ENCODE results near the gene COBLL1.

The COBLL1 gene

GRCh38 chr2:164868563-164869419 lies 27.2 kb upstream of the COBLL1 start:
- TF ChIP-seq YY1 (IDR thresholded peaks at IDR 0.05; ENCODE audit: low read depth) (no peak), TAF1 (IDR thresholded peaks at IDR 0.05; ENCODE audit: low read depth) (no peak), EGR1 (IDR thresholded peaks at IDR 0.05) (no peak), CREB1 (IDR thresholded peaks at IDR 0.05; ENCODE audit: low read depth) (no peak), USF1 (IDR thresholded peaks at IDR 0.05) (no peak), CEBPB (IDR thresholded peaks at IDR 0.05) (no peak), ZBTB7A (IDR thresholded peaks at IDR 0.05; ENCODE audit: low read depth) (no peak), RAD21 (IDR thresholded peaks at IDR 0.05; ENCODE audit: low read depth) (no peak), TCF12 (IDR thresholded peaks at IDR 0.05; ENCODE audit: low read depth) (no peak), NFIC (IDR thresholded peaks at IDR 0.05) (no peak), TEAD4 (IDR thresholded peaks at IDR 0.05) (no peak), FOXM1 (IDR thresholded peaks at IDR 0.05; ENCODE audit: borderline replicate concordance, low read depth) (no peak), EP300 (IDR thresholded peaks at IDR 0.05; ENCODE audit: borderline replicate concordance) (no peak)
- TF ChIP-seq, protein P1, sequence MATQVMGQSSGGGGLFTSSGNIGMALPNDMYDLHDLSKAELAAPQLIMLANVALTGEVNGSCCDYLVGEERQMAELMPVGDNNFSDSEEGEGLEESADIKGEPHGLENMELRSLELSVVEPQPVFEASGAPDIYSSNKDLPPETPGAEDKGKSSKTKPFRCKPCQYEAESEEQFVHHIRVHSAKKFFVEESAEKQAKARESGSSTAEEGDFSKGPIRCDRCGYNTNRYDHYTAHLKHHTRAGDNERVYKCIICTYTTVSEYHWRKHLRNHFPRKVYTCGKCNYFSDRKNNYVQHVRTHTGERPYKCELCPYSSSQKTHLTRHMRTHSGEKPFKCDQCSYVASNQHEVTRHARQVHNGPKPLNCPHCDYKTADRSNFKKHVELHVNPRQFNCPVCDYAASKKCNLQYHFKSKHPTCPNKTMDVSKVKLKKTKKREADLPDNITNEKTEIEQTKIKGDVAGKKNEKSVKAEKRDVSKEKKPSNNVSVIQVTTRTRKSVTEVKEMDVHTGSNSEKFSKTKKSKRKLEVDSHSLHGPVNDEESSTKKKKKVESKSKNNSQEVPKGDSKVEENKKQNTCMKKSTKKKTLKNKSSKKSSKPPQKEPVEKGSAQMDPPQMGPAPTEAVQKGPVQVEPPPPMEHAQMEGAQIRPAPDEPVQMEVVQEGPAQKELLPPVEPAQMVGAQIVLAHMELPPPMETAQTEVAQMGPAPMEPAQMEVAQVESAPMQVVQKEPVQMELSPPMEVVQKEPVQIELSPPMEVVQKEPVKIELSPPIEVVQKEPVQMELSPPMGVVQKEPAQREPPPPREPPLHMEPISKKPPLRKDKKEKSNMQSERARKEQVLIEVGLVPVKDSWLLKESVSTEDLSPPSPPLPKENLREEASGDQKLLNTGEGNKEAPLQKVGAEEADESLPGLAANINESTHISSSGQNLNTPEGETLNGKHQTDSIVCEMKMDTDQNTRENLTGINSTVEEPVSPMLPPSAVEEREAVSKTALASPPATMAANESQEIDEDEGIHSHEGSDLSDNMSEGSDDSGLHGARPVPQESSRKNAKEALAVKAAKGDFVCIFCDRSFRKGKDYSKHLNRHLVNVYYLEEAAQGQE (IDR thresholded peaks at IDR 0.05; ENCODE audit: low read depth) = no peak
- TF ChIP-seq, protein P2, sequence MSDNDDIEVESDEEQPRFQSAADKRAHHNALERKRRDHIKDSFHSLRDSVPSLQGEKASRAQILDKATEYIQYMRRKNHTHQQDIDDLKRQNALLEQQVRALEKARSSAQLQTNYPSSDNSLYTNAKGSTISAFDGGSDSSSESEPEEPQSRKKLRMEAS (IDR thresholded peaks at IDR 0.05) = no peak

GRCh38 chr2:164867779-164868397 lies 26.3 kb upstream of the COBLL1 start:
- TF ChIP-seq, protein P1 (IDR thresholded peaks at IDR 0.05; ENCODE audit: low read depth) = no peak
- TF ChIP-seq, protein P2 (IDR thresholded peaks at IDR 0.05) = no peak
- TF ChIP-seq TAF1 (IDR thresholded peaks at IDR 0.05; ENCODE audit: low read depth) = no peak
- no peak for TF ChIP-seq USF1 (IDR thresholded peaks at IDR 0.05)
- no peak for TF ChIP-seq EGR1 (IDR thresholded peaks at IDR 0.05)
- TF ChIP-seq CEBPB (IDR thresholded peaks at IDR 0.05) = no peak

DNA sequence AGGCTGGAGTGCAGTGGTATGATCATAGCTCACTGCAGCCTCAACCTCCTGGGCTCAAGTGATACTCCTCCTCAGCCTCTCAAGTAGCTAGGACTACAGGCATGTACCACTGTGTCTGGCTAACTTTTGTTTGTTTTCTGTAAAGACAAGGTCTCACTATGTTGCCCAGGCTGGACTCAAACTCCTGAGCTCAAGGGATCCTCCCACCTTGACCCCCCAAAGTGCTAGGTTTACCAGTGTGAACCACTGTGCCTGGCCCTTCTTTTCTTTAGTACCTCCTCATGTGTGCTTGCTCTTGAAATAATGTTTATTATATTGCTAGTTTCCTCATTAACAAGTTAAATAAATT lies 19.0 kb upstream of the COBLL1 start:
- TF ChIP-seq, protein P2 (IDR thresholded peaks at IDR 0.05) = no peak
- TF ChIP-seq CREB1 (IDR thresholded peaks at IDR 0.05; ENCODE audit: low read depth) (no peak), ZBTB7A (IDR thresholded peaks at IDR 0.05; ENCODE audit: low read depth) (no peak), YY1 (IDR thresholded peaks at IDR 0.05; ENCODE audit: low read depth) (no peak), FOXM1 (IDR thresholded peaks at IDR 0.05; ENCODE audit: borderline replicate concordance, low read depth) (no peak), TEAD4 (IDR thresholded peaks at IDR 0.05) (no peak), TAF1 (IDR thresholded peaks at IDR 0.05; ENCODE audit: low read depth) (no peak), EGR1 (IDR thresholded peaks at IDR 0.05) (no peak), USF1 (IDR thresholded peaks at IDR 0.05) (no peak), TCF12 (IDR thresholded peaks at IDR 0.05; ENCODE audit: low read depth) (no peak), RAD21 (IDR thresholded peaks at IDR 0.05; ENCODE audit: low read depth) (no peak), CEBPB (IDR thresholded peaks at IDR 0.05) (no peak), NFIC (IDR thresholded peaks at IDR 0.05) (no peak), EP300 (IDR thresholded peaks at IDR 0.05; ENCODE audit: borderline replicate concordance) (no peak)
- TF ChIP-seq, protein P1 (IDR thresholded peaks at IDR 0.05; ENCODE audit: low read depth) = no peak

Measured in Ishikawa (cell line).